HCT116 (cell line): Measurements from ENCODE around the gene NIM1K. TPM values are rescaled to one million over a fixed set of nuclear protein-coding genes. Genes with fewer than 3 reads are reported as not detected.

Experiments used
- ATAC-seq: fragments of 200-7000 bp; cut with Tn5 transposase; 2 replicates; pipeline ENCODE4 v1.9.1; 2020; ENCODE audit warnings: mild to moderate bottlenecking, moderate library complexity
- BruUV-seq: library from RNA; stranded (reverse); fragments of 400-500 nt; replicated peaks from 2 replicates; lab custom pipeline; 2021; lab: Mats Ljungman, UMichigan
- CTCF ChIA-PET: fragments of 300-600 bp; sonication (Branson Sonifier 250); formaldehyde crosslinking; loops from one replicate; lab custom pipeline; 2021; ENCODE audit warnings: antibody characterized with exemption; lab: Charles Lee
- POLR2A ChIA-PET: fragments of 300-600, 350-600 bp; sonication (Branson Sonifier 250); formaldehyde crosslinking; loops from one replicate; lab custom pipeline; 2021; ENCODE audit warnings: antibody characterized with exemption; lab: Charles Lee
- RAD21 ChIA-PET, 2 experiments: fragments of 300-600 bp; sonication (Branson Sonifier 250); formaldehyde crosslinking; loops; one replicate each; lab custom pipeline; 2023; ENCODE audit warnings: low total read pairs in 2 of 2; ENCODE audit not compliant: uncharacterized antibody in 2 of 2, unreplicated experiment in 2 of 2, low non-redundant PET in 1 of 2; lab: Charles Lee
- DNase-seq: peaks from one replicate; pipeline ENCODE4 v3.0.0-alpha.2; 2010; ENCODE audit warnings: low read depth, low spot score
- H2AFZ ChIP-seq: fragments of 200-600 bp; shearing (Covaris generic), sonication (generic); 2 replicates; pipeline ENCODE4 v1.6.1; 2017; ENCODE audit warnings: low read depth, mixed run types, mixed read lengths, antibody characterized with exemption, low read length; ENCODE audit not compliant: poor library complexity, severe bottlenecking
- H3K27ac ChIP-seq: 2 replicates; pipeline ENCODE4 v1.5.1; 2012; ENCODE audit warnings: low read depth, low read length
- H3K27me3 ChIP-seq: fragments of 200-600 bp; sonication (generic); 2 replicates; pipeline ENCODE4 v1.6.1; 2016; ENCODE audit warnings: mixed run types, low read length, mixed read lengths; ENCODE audit not compliant: insufficient read depth
- H3K36me3 ChIP-seq, 2 experiments: fragments of 200-500 bp in 1 of 2; fragments of 200-600 bp in 1 of 2; sonication (Bioruptor generic) in 1 of 2; sonication (generic) in 1 of 2; 2 replicates each; pipeline versions ENCODE4 v1.5.1 to v1.6.1; 2014 to 2016; ENCODE audit warnings: low read length in 2 of 2, inconsistent platforms in 1 of 2, mixed read lengths in 1 of 2, mixed run types in 1 of 2; ENCODE audit not compliant: insufficient read depth in 2 of 2, control insufficient read depth in 1 of 2
- H3K4me1 ChIP-seq, 2 experiments: fragments of 200-600 bp in 1 of 2; sonication (generic) in 1 of 2; 2 replicates each; pipeline versions ENCODE4 v1.5.1 to v1.6.1; 2012 to 2017; ENCODE audit warnings: low read length in 2 of 2, inconsistent platforms in 1 of 2, mild to moderate bottlenecking in 1 of 2, mixed read lengths in 1 of 2, mixed run types in 1 of 2, moderate library complexity in 1 of 2; ENCODE audit not compliant: insufficient read depth in 2 of 2, control insufficient read depth in 1 of 2
- H3K4me2 ChIP-seq: fragments of 200-600 bp; sonication (generic); 2 replicates; pipeline ENCODE4 v1.6.1; 2017; ENCODE audit warnings: mixed run types, low read length, mixed read lengths
- H3K4me3 ChIP-seq, 2 experiments: fragments of 200-600 bp in 1 of 2; sonication (generic) in 1 of 2; replicated peaks in 1 of 2; 2 replicates each; pipeline ENCODE4 v1.5.1; 2011 to 2016; ENCODE audit warnings: low read length in 2 of 2, control low read depth in 1 of 2, low read depth in 1 of 2, mild to moderate bottlenecking in 1 of 2, mixed read lengths in 1 of 2, mixed run types in 1 of 2
- H3K79me2 ChIP-seq: fragments of 200-600 bp; sonication (generic); 2 replicates; pipeline ENCODE4 v1.6.1; 2017; ENCODE audit warnings: mild to moderate bottlenecking, mixed run types, low read length, moderate library complexity, mixed read lengths; ENCODE audit not compliant: insufficient read depth
- H3K9ac ChIP-seq: fragments of 200-600 bp; sonication (generic); 2 replicates; pipeline ENCODE4 v1.6.1; 2016; ENCODE audit warnings: low read length, mixed read lengths
- H3K9me2 ChIP-seq: fragments of 200-600 bp; sonication (generic), shearing (Covaris generic); 2 replicates; pipeline ENCODE4 v1.6.1; 2017; ENCODE audit warnings: mixed run types, mild to moderate bottlenecking, moderate library complexity; ENCODE audit not compliant: insufficient read depth
- H3K9me3 ChIP-seq, 2 experiments: fragments of 200-500 bp in 1 of 2; fragments of 200-600 bp in 1 of 2; sonication (Bioruptor generic) in 1 of 2; sonication (generic) in 1 of 2; 2 replicates each; pipeline ENCODE4 v1.6.1; 2014 to 2017; ENCODE audit warnings: low read length in 2 of 2, mixed read lengths in 2 of 2, inconsistent platforms in 1 of 2, low read depth in 1 of 2, mild to moderate bottlenecking in 1 of 2, mixed run types in 1 of 2, moderate library complexity in 1 of 2; ENCODE audit not compliant: control insufficient read depth in 1 of 2, insufficient read depth in 1 of 2
- H4K20me1 ChIP-seq: fragments of 200-600 bp; sonication (generic), shearing (Covaris generic); 2 replicates; pipeline ENCODE4 v1.6.1; 2017; ENCODE audit warnings: mixed run types, mild to moderate bottlenecking, moderate library complexity; ENCODE audit not compliant: insufficient read depth
- CEBPB ChIP-seq: IDR thresholded peaks from 2 replicates; pipeline ENCODE4 v1.6.1; 2012; ENCODE audit warnings: low read depth
- EGR1 ChIP-seq: IDR thresholded peaks from 2 replicates; pipeline ENCODE4 v1.6.1; 2012; ENCODE audit warnings: low read depth
- ELF1 ChIP-seq: IDR thresholded peaks from 2 replicates; pipeline ENCODE4 v1.6.1; 2012; ENCODE audit warnings: low read depth, borderline replicate concordance
- EZH2 ChIP-seq: fragments of 200-600 bp; sonication (generic); IDR thresholded peaks from 2 replicates; pipeline ENCODE4 v1.6.1; 2017; ENCODE audit warnings: antibody characterized with exemption, mixed run types
- EZH2phosphoT487 ChIP-seq: fragments of 200-600 bp; IDR thresholded peaks from 2 replicates; pipeline ENCODE4 v1.6.1; 2018; ENCODE audit warnings: antibody characterized with exemption, borderline replicate concordance
- FOSL1 ChIP-seq: IDR thresholded peaks from 2 replicates; pipeline ENCODE4 v1.6.1; 2012; ENCODE audit warnings: low read depth
- JUND ChIP-seq: IDR thresholded peaks from 2 replicates; pipeline ENCODE4 v1.6.1; 2012
- POLR2AphosphoS5 ChIP-seq: IDR thresholded peaks from 2 replicates; pipeline ENCODE4 v1.6.1; 2011; ENCODE audit warnings: mild to moderate bottlenecking, low read depth, low read length, moderate library complexity
- SIN3A ChIP-seq: IDR thresholded peaks from 2 replicates; pipeline ENCODE4 v1.6.1; 2012; ENCODE audit warnings: low read depth
- SP1 ChIP-seq: IDR thresholded peaks from 2 replicates; pipeline ENCODE4 v1.6.1; 2012; ENCODE audit warnings: low read depth
- SRF ChIP-seq: IDR thresholded peaks from 2 replicates; pipeline ENCODE4 v1.6.1; 2012; ENCODE audit warnings: low read depth
- ZFX ChIP-seq: fragments of 450-650 bp; IDR thresholded peaks from 2 replicates; pipeline ENCODE4 v1.6.1; 2017
- ZNF274 ChIP-seq: fragments of 200-500 bp; sonication (Bioruptor generic); IDR thresholded peaks from 2 replicates; pipeline ENCODE4 v1.6.1; 2014; ENCODE audit warnings: mild to moderate bottlenecking, low read depth, low read length, inconsistent platforms
- intact Hi-C: fragments of 100-400 bp; cut with micrococcal nuclease; formaldehyde crosslinking; loops from 2 replicates; pipeline ENCODE4 v1.10.0; 2022
- total RNA-seq: library from RNA; stranded (reverse); gene quantifications from one replicate; pipeline ENCODE4 v1.2.1, GENCODE V29; 2021; ENCODE audit not compliant: unreplicated experiment
- TF ChIP-seq, protein P1 (sequence below): IDR thresholded peaks from 2 replicates; pipeline ENCODE4 v1.6.1; 2012
- TF ChIP-seq, protein P2 (sequence below): IDR thresholded peaks from 2 replicates; pipeline ENCODE4 v1.6.1; 2012; ENCODE audit warnings: low read depth
- TF ChIP-seq, protein P3 (sequence below), 3 experiments: fragments of 200-600 bp in 1 of 3; sonication (generic) in 1 of 3; IDR thresholded peaks in 2 of 3; conservative IDR thresholded peaks in 1 of 3; 2 replicates each; pipeline ENCODE4 v1.5.1; 2012 to 2017; ENCODE audit warnings: low read depth in 2 of 3, low read length in 2 of 3, antibody characterized with exemption in 1 of 3, borderline replicate concordance in 1 of 3, control low read depth in 1 of 3, mild to moderate bottlenecking in 1 of 3, mixed read lengths in 1 of 3, mixed run types in 1 of 3, moderate library complexity in 1 of 3; ENCODE audit not compliant: insufficient read depth in 1 of 3

The NIM1K gene
- total RNA-seq, 1 experiment from 2014 or later, result 0.44 TPM

DNA sequence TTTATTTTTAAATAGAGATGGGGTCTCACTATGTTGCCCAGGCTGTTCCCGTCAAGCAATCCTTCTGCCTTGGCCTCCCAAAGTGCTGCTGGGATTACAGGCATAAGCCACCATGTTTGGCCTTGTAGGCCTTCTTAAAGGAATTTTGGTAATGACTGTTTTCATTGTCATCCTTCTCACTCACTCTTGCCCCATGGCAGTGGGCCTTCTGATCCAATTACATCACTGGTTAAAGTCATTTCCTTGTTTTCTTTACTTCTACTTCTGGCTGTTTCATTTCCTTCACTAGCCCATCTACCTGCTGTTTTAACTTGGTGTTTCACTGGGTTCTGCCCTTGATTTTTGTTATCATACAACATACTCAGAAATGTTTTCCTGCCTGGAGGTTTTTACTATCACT lies 20.1 kb upstream of the NIM1K start:
- Histone ChIP-seq H3K4me3 (no peak overlapping the region), H3K9me2 (no peaks in the 10 kb centered on the region), H3K79me2 (peaks cover 17% of the 10 kb centered on the region; the same call in 1 of the 2 replicates), H3K9ac (no peak overlapping the region), H3K27me3 (no peaks in the 10 kb centered on the region), H3K27ac (no peak overlapping the region), H2AFZ (no peak overlapping the region), H3K9me3 (no peaks in the 10 kb centered on the region), H3K36me3 (peaks cover 19 to 20% of the 10 kb centered on the region in 2 experiments), H3K4me2 (no peak overlapping the region), H3K4me1 (peaks cover 0 to 7% of the 10 kb centered on the region in 2 experiments; a peak in 1 of 4 replicates), H4K20me1 (0 out of 2 replicates have a peak, but pooled peaks cover 2% of the 10 kb centered on the region)
- ATAC-seq (no peak), DNase-seq (no peak)
- intact Hi-C loops, result no loop called here
- RAD21 ChIA-PET, result no interaction called here
- POLR2A ChIA-PET, result no interaction called here
- no TSS peak for BruUV-seq
- CTCF ChIA-PET, result no interaction called here
- TF ChIP-seq ZFX, result no peak
- no peak for TF ChIP-seq POLR2AphosphoS5
- TF ChIP-seq, protein P1, sequence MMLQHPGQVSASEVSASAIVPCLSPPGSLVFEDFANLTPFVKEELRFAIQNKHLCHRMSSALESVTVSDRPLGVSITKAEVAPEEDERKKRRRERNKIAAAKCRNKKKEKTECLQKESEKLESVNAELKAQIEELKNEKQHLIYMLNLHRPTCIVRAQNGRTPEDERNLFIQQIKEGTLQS, result no peak
- no peak for TF ChIP-seq ELF1
- no peak for TF ChIP-seq SIN3A
- no peak for TF ChIP-seq FOSL1
- TF ChIP-seq, protein P2, sequence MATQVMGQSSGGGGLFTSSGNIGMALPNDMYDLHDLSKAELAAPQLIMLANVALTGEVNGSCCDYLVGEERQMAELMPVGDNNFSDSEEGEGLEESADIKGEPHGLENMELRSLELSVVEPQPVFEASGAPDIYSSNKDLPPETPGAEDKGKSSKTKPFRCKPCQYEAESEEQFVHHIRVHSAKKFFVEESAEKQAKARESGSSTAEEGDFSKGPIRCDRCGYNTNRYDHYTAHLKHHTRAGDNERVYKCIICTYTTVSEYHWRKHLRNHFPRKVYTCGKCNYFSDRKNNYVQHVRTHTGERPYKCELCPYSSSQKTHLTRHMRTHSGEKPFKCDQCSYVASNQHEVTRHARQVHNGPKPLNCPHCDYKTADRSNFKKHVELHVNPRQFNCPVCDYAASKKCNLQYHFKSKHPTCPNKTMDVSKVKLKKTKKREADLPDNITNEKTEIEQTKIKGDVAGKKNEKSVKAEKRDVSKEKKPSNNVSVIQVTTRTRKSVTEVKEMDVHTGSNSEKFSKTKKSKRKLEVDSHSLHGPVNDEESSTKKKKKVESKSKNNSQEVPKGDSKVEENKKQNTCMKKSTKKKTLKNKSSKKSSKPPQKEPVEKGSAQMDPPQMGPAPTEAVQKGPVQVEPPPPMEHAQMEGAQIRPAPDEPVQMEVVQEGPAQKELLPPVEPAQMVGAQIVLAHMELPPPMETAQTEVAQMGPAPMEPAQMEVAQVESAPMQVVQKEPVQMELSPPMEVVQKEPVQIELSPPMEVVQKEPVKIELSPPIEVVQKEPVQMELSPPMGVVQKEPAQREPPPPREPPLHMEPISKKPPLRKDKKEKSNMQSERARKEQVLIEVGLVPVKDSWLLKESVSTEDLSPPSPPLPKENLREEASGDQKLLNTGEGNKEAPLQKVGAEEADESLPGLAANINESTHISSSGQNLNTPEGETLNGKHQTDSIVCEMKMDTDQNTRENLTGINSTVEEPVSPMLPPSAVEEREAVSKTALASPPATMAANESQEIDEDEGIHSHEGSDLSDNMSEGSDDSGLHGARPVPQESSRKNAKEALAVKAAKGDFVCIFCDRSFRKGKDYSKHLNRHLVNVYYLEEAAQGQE, result no peak
- no peak for TF ChIP-seq SP1
- no peak for TF ChIP-seq EZH2
- TF ChIP-seq JUND, result no peak
- no peak for TF ChIP-seq CEBPB
- TF ChIP-seq EGR1, result no peak
- TF ChIP-seq, protein P3, sequence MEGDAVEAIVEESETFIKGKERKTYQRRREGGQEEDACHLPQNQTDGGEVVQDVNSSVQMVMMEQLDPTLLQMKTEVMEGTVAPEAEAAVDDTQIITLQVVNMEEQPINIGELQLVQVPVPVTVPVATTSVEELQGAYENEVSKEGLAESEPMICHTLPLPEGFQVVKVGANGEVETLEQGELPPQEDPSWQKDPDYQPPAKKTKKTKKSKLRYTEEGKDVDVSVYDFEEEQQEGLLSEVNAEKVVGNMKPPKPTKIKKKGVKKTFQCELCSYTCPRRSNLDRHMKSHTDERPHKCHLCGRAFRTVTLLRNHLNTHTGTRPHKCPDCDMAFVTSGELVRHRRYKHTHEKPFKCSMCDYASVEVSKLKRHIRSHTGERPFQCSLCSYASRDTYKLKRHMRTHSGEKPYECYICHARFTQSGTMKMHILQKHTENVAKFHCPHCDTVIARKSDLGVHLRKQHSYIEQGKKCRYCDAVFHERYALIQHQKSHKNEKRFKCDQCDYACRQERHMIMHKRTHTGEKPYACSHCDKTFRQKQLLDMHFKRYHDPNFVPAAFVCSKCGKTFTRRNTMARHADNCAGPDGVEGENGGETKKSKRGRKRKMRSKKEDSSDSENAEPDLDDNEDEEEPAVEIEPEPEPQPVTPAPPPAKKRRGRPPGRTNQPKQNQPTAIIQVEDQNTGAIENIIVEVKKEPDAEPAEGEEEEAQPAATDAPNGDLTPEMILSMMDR (IDR thresholded peaks at IDR 0.05 in 2 of 3, conservative IDR thresholded peaks at IDR 0.05 in 1 of 3; ENCODE audit: borderline replicate concordance in 1 of 3, insufficient read depth in 1 of 3, low read depth in 2 of 3, low read length in 2 of 3), result no peak
- no peak for TF ChIP-seq SRF
- no peak for TF ChIP-seq EZH2phosphoT487
- no peak for TF ChIP-seq ZNF274
